Endometrial microvascular endothelial cells (primary cell): ENCODE measurements around the gene FRMD3. TPM values are rescaled to one million over a fixed set of nuclear protein-coding genes. Genes with fewer than 3 reads are reported as not detected.

Experiments
- in situ Hi-C: cut with HindIII; loops from 2 replicates; pipeline ENCODE4 v1.10.0; 2017; ENCODE audit warnings: low sequenced_read_pairs, low pct_unique_long_range_greater_than_20kb; ENCODE audit errors: inconsistent ontology term
- total RNA-seq: library from RNA; depleted of rRNA; stranded (reverse); fragments of >200 nt; gene quantifications from one replicate; pipeline ENCODE4 v1.2.3, GENCODE V29; 2015; ENCODE audit errors: inconsistent ontology term

FRMD3 gene
- total RNA-seq, 1 donor from 2014 or later, result 0.74 TPM

DNA sequence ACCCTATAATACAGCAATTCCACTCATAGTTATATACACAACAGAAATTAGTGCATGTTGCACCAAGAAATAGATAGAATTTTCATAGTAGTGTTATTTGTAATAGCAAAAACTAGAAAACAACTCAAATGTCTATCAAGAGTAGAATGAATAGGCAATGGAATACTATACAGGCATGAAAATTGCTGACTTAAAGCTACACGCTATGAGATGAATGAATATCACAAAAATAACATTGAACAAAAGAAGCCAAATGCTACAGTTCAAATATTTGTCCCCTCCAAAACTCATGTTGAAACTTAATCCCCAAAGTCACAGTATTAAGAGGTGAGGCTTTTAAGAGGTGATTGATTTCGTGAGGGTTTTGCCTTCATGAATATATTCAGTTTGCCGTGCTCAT lies 215.1 kb downstream of the FRMD3 start:
- in situ Hi-C loops, result no loop called here

DNA sequence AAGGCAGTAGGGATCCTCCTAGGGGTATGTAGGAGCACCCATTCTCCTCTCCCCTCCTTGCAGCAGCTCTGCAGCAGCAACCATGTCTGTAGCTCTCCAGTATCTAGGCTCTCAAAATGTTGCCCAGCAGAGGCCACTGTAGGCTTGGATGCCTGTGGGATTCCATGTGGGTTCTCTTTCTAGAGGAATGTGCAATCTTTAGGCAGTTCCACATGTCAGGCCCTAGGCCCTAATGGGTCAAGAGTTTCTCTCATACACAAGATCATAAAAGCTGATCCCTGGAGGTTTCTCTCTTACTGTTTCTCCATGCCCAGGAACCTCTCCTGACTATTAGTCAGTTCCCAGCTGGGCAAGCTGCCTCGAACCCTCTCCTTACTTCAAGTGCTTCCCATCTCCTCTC lies 215.8 kb downstream of the FRMD3 start:
- in situ Hi-C loops, result no loop called here

DNA sequence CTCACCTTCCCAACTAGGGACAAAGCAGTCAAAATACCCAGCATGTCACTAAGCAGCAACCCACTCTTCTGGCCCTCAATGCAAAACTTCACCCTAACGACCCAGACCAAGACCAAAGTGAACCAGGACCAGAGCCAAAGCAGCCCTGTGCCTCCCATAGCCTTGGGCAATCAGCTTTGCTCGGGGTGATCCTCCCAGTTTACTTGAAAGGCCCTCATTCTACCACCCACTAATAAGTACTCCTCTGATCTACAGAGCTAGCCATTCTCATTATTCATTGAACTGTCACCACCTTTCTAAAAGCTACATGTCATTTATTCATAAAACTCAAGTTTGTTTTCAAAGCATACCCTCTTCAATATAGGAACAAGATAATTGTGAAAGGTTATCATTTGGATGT lies 221.0 kb downstream of the FRMD3 start:
- in situ Hi-C loops, result no loop called here

DNA sequence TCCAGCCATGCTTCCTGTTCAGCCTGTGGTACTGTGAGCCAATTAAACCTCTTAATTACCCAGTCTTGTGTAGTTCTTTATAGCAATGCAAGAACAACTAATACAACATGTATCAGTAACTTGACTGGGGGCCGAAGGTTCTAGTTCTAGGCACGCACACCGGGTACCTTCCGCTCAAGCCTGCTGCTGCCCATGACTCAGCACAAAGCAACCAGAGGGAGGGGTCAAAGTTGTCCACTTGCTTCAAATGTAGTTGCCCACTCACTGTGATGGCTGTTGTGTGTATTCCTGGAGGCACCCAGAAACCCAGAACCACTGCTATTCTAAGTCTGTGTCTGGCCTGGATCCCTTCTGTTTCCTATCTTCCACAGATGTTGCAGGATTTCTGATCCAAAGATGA lies 222.6 kb downstream of the FRMD3 start:
- in situ Hi-C loops, result no loop called here

DNA sequence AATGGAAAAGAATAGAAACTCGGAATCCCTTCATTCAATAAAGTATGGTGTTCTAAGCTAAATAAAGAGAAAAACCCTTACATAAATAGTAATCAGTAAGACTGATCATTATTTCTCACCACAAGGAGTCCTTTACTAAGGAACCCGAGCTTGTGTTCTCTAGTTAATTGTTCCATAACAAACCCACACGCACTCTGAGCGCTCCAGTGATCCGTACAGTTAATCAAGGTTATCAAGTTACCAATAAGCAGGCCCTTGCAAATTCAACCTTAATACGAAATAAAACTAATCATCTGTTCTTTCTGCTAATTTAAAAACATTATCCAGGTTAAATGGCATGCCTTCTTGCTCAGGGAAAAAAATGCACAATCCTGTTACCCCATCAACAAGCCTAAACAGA lies 224.4 kb downstream of the FRMD3 start:
- in situ Hi-C loops, result no loop called here

DNA sequence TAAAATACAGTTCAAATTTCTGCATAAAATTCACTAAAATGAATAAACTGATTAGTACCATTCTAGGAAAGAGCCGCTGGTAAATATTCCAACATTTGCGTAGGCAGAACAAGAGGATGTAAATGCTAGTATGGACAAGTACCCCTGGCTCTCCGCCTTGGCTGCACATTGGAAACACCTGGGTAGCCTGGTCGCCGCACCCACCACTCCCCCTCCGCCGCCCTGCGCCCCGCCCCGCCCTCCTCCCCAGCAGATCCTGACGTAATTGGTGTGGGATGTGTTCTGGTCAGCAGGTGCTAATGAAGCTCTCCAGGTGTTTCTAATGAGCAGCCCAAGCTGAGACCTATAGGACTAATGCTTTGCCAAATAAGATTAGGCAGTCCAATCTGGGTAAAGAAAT lies 225.7 kb downstream of the FRMD3 start:
- in situ Hi-C loops, result no loop called here

DNA sequence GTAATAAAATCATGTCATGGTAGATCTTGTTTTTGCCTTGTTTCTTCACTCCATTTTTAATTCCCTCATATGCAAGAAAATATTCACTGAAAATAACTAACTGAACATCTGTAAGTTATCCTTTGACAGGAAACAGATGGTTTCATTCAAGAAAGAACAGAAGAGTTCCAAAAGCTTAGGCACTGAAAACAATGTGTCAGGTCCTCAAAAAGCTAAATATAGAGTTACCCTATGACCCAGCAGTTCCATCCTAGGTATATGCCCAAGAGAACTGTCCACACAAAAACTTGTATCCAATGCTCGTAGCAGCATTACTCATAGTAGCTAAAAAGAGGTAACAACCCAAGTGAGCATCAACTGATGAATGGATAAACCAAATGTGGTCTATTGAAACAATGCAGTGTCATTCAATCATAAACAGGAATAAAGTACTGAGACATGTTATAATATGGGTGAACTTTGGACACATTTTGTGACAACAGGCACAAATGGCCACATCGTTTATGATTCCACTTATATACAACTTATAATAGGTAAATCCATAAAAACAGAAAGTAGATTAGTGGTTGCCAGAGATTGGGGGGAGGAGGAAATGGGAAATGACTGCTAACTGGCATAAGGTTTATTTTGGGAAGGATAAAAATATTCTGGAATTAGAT lies 231.0 kb downstream of the FRMD3 start:
- in situ Hi-C loops, result no loop called here

DNA sequence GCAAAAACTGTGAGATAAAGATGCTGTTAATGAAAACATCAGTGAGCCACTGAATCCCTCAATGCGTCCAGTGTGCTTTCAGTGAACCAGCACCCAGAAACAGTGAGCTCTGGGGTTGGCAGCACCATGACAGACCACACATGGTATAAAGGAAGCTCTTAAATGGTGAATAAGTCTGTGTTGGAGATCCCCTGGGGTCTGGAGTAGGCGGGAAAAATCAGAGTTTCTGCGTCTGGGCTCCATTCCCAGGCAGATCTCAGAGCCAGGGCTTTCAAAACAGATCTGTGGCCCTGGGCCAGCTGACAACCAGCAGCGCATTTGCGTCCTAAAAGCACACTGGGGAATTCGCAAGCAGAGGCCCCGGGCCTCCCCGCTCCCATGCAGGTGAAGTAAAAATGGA lies 233.5 kb downstream of the FRMD3 start:
- in situ Hi-C loops, result no loop called here

DNA sequence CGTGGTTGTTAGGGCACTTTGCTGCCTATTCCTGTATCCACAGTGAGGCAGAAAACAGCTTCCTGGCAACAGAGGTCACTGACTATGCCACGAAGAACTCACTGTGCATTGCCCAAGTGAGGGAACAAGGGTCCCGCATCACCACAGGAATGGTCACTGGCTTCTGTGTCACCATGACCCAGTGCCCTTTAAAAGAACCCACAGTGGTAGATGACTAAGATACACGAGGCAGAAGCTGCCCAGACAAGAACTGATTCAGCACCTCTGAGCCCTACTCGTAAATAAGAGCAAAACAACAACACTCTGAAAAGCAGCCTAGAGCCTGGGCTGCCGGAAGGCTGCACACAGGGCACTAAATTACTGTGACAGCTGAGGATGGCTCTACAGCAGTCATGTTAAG lies 238.6 kb downstream of the FRMD3 start:
- in situ Hi-C loops, result no loop called here

DNA sequence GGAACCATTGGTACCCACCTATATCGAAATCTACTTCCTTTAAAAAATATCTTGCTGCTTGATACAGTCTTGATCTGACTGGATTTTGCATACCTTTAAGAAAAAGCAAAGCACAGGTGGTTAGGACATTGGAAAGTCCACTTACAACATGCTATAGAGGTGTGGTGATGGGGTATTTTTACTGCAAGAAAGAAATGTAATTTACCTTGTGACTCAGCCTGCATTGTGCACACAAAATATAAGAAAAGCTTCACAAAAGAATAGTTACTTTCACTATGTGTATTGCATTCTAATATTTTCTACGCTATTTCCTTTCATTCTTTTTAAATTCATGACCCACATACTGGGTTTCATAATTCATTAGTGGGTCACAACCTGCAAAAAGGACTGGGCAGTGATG lies 239.1 kb downstream of the FRMD3 start:
- in situ Hi-C loops, result no loop called here

DNA sequence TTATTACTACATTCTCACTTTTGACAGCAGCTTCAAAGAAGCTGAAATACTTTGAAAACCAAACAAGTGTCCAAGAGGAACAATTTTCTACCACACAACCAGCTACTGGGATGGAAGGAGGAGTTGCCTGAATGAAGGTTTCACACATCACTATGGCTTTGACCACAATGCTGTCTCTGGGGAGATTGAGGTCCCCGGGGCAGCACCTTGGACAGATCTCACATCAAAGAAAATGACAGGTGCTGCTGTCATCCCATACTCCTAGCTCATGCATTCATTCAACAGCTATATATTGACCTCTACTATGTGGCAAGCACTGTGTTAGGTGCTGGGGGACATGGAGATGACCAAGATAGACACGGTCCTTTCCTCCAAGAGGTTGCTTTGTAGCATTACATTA lies 242.1 kb downstream of the FRMD3 start:
- in situ Hi-C loops, result no loop called here

DNA sequence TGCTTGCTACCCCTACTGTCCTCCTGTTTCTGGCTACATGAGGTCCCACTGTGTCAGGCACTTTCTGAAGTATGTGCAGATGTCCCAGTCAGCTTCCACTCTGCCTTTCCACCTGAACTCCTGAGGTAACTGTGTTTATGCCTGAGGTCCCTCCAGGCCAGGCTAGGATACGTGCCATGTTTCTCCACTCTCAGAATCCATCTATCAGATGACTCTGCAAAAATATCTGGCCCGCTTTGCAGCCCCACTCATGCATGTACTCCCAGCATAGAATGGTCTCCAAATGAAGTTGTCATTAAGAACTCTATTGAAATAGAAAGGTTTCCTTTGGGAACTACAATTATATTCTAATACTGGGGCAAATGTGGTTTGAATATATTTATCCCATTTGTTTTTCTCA lies 243.4 kb downstream of the FRMD3 start:
- in situ Hi-C loops, result no loop called here

DNA sequence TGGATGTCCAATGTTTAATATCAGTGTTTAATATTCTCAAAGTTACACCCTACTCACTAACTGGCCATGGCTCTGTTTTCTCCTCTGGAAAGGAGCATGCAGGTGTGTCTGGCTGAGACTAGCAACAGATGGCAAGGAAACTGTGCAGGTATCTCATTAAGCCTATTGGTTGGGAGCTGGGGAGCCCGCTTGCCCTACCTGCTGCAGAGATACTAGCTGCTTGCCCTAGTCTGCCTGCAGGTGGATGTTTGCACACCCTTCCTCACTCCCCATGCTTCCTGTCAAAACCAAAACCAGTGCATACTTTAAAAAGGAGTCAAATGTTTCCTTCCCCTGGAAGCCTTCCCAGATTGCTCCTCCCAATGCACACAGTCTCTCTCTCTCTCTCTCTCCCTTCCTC lies 247.0 kb downstream of the FRMD3 start:
- in situ Hi-C loops, result no loop called here

DNA sequence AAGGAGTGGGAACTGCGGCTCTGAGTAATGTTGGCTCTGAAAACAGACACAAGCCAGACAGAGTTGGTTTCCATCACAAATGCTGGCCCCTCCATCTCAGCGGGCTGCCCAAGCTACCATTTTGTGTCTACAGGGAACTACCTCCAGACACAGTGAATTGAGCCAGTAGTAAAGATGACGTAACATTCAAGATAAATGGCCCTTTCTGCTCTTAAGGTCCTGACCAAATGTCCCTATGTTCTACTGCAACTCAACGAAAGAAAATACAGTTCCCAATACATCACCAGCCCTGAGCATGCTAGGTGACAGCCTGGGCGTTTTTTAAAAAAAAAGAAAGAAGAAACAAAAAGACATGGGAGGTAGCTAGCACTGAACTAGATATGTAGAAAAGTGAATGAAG lies 247.5 kb downstream of the FRMD3 start:
- in situ Hi-C loops, result no loop called here

DNA sequence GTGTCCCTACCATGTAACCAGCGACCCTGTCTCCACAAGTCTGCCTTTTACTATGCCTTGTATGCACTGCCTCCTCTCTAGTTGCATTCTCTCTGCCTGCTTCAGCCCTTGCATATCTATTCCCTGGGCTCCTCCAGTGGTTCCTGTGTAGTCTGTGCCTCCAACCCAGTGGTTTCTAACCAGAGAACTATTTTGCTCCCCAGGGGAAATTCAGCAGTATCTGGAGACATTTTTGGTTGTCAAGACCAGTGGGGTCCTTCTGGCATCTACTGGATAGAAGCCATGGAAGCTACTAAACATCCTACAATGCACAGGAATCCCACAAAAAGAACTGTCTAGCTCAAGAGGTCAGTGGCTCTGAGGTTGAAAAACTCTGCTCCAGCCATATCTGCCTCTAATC lies 251.2 kb downstream of the FRMD3 start:
- in situ Hi-C loops, result no loop called here

DNA sequence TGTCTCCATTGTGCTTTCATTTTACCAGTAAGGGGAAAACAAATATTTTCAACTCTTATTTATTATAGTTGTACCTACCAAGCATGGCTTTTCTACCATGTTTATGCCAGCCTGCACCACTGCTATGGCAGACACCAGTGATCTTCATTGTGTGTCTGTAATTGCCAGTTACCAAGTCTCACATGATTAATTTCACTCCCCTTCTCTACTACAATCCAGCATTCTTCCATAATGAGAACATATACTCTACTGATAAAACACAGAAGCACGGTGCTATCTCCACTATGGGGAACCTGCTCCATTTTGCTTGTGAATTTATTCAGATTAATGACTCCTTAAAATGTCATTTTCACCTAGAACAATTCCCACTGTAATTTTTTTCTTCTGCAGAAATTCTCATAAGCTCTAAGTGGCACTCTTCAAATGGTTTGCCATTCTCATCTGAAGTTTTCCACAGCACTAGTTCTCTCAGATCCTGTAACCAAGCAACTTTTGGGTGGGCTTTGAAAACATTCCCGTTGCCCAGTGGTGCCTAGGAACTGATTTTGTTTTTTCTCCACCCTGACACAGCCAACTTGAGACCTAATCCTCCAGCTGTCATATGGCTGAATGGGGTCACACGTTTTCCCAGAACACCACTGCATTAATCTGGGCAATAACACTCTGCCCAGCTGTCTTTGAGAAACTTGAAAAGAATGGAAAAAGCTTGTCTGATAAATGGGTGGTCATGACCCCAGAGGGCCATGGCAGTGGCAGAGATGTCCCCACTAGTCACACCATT lies 252.6 kb downstream of the FRMD3 start:
- in situ Hi-C loops, result no loop called here

DNA sequence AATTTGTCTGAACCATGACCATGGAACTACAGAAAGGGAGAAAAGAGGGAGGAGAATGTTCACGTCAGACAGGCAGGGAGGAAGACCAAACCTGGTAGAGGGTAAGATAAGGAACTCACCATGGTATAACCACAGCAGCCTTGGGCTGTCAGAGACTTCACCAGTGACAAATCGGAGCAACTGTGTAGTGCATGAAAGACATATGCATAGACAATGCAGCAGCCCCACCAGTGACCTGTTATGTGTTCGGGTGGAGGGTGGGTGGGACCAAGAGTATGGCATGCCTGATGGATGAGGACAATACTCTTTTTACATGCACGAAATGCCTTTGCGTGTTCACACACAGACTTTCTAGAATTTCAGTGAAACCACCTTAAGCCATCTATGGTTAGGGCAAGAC lies 253.5 kb downstream of the FRMD3 start:
- in situ Hi-C loops, result no loop called here

DNA sequence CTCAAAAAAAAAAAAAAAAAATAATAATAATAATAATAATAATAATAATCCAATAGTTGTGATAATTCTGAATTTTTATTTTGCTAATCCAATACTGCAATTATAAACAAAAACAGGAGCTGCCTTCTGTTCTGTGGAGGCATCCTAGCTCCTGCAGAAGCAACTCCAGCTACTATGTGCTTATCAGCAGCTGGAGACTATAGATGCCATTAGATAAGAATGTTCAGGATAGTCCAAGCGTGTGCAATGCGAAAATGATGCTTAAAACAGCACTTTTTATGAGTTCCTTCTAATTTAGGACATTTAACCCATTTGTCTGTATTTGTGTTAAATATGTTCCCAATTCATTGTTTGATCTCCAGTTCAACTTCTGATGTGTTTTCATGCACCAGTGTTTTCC lies 254.7 kb downstream of the FRMD3 start:
- in situ Hi-C loops, result no loop called here

DNA sequence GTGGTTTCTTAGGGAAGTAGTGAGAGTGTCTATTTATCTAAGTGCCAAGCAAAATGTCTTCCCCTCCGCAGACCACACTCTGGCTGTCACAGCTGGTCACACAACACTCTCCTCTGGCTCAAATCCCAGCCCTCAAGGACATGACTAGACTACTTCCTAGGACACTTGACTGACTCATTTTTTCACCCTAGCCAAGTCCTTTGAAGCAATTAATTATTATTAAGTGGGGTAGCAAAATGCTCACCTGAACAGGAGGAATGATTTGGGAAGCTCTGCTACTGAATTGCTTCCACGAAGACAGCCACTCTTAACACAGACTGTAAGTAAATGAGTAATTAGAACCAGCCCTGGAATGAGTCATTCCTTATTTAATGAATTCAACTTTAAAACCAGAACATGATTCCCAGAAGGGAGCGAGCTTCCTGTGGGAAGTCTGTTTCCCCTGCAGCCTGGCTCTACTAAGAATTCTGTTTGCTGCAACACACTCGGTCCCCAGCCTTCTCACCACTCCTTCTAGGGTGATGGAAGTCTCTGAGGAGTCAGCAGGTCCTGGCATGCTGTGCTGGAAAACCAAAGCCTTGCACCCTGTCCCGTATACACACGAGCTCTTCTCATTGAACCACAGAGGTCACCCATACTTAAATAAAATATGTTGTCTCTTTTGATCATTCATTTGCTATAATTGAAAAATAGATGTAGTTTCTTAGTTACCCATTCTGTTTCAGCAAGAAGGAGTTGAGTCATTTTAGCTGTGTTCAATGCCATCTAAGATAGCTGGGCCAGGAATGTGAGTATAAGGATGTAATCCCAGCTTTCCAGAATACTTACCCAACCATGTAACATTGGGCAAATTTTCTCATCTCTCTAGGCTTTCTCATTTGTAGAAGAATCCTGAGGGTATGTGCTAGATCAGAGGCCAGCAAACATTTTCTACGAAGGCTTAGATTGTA lies 256.6 kb downstream of the FRMD3 start:
- in situ Hi-C loops, result no loop called here

DNA sequence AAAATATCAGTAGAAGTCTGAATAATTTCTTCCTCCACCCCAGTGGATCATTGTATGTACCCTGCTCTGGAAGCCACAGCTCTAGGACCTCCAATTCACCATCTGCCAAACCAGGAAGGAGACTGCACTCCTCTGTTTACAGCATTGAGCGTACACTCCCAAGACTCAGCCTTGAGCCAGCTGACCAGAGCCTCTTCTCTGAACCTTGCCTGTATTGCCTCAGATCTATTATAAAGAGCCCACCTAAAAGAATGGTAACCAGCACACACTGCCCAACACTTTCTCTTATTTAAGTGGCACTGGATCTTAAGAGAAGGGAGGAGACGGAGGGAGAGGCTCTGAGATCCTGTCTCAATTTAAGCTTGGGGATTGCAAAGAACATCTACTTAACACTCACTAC lies 257.4 kb downstream of the FRMD3 start:
- in situ Hi-C loops, result no loop called here
